GM19395 (cell line): Measurements from ENCODE around the gene ABCB8.
A peak's percentile ranks its signal among the peaks of the same experiment; 100 is the strongest.
"Not testable (repeated sequence)": the region's sequence is repeated elsewhere in the genome, so short reads cannot be mapped to it uniquely, and the experiment has no call there.

Experiments
- ATAC-seq: cut with Tn5 transposase; IDR thresholded peaks from one replicate; pipeline ENCODE4 v1.9.1; 2021; ENCODE audit warnings: mild to moderate bottlenecking, moderate library complexity; ENCODE audit not compliant: unreplicated experiment

Gene ABCB8

DNA sequence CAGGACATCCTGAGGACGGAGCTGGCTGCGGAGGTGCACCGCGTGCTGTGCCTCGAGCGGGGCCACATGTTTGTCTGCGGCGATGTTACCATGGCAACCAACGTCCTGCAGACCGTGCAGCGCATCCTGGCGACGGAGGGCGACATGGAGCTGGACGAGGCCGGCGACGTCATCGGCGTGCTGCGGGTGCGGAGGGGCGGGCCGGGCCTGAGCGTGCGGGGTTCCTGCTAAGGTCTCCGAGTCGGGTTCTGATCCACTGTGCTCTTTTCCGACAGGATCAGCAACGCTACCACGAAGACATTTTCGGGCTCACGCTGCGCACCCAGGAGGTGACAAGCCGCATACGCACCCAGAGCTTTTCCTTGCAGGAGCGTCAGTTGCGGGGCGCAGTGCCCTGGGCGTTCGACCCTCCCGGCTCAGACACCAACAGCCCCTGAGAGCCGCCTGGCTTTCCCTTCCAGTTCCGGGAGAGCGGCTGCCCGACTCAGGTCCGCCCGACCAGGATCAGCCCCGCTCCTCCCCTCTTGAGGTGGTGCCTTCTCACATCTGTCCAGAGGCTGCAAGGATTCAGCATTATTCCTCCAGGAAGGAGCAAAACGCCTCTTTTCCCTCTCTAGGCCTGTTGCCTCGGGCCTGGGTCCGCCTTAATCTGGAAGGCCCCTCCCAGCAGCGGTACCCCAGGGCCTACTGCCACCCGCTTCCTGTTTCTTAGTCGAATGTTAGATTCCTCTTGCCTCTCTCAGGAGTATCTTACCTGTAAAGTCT is 14.3 kb upstream of the ABCB8 start:
- no peak for ATAC-seq

- no peak for ATAC-seq
Observed at GRCh38 chr7:151014950-151015349, 13.3 kb upstream of the ABCB8 start.

DNA sequence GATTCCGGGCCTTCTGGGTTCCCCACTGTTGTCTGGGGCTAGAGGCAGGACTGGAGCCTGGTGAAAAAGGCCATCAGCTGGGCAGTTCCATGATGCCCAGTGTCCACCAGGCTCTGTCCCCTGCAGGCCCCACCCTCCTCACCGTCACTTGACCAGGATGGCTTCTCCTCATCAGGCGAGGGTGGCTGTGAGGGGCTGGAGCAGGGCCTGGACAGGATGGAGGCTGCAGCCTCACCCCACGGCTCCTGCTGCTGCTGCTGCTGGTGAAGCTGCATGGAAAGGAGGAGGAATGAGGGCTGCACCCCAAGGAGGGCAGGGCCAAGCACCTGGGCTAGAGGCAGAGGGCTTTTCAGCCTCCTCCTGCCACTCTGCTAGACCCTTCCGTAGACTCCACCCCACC is 12.3 kb upstream of the ABCB8 start:
- ATAC-seq, result no peak

DNA sequence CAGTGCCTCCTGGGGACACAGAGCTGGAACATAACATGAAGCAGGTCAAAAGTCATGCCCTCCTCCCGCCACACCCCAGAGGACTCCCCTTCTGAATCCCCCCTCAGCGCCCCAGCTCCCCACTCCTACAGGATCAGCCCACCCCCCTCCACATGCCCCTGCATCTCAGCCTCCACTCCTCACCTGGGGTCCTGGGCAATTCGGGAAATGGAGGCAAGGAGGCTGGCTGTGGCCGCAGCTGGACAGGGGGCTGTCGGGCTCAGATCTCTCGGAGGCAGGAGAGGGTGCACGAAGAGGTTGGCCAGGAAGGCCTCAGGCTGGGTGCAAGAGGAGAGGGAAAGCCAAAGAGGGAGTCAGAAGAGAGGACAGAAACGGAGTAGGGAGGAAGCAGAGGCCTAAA is 11.7 kb upstream of the ABCB8 start:
- no peak for ATAC-seq

DNA sequence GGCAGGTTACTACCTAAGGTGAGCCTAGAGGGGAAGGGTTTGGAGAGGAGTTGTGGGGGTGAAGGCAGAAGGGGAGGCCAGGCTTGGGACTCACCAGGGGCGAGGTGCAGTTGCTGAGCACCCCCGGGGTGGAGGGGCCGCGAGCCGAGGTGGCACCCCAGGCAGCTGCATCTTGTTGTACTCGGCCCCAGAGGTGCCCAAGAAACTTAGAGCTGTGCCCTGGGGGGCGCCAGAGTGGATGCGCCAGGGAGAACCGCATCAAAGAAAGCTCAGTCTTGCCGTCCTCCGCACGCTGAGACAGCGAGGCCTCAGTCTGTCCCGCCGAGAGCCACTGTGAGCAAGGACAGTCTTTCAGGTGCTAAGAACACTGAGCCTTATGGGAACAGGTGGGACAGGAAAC is 11.3 kb upstream of the ABCB8 start:
- no peak for ATAC-seq

- no peak for ATAC-seq
Observed at GRCh38 chr7:151017370-151017952, 10.8 kb upstream of the ABCB8 start.

DNA sequence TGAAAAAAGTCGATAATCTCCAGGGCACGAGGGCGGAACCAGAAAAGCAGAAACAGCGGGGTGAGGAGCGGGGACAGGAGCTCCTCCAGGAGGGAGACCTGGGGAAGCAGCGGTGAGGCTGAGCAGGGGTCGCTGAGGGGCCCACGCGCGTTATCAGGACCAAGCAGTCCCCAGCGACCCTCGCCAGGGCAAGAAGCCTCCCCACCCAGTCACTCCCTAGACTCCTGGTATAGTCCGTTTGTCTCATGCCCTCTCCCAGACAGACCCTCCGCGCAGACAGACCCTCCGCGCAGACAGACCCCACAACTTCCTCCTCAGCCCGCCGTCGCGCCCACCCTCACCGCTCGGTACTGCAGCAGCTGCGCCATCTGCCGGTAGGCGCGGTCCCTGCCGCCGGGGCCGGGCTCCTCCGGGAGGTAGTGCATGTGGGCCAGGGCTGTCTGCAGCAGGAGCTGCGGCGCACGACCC is 10.3 kb upstream of the ABCB8 start:
- peak; percentile 56 for ATAC-seq

DNA sequence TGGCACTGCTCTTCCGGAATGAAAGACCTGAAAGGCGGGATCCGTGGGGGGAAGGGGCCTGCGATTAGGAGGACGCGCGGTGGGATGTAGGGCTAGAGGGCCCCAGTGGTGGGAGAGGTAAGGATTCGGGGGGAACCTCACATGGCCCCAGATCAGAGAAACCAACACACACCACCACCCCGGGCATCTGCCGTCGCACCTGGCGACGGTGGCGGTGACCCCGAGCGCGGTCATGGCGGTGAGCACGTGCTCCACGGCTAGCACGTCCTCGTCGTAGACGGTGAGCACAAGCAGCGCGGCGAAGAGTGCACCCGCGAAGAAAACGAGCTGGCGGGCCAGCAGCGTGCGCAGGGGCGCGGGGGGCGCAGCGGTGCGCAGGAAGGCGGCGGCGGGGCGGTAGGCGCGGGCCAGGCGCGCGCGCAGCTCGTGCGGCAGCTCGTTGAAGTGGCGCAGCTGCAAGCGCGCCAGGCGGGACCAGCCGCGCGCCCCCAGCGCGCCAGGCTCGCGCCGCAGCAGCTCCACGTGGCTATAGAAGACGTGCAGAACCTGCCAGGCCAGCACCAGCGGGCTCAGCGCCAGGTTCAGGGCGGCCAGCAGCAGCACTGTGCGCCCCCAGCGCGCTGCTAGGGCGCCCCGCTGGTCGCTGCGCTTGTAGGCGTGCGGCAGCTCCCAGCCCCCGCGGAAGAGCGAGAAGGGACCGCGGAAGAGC is 9.7 kb upstream of the ABCB8 start:
- peak; percentile 10 for ATAC-seq

DNA sequence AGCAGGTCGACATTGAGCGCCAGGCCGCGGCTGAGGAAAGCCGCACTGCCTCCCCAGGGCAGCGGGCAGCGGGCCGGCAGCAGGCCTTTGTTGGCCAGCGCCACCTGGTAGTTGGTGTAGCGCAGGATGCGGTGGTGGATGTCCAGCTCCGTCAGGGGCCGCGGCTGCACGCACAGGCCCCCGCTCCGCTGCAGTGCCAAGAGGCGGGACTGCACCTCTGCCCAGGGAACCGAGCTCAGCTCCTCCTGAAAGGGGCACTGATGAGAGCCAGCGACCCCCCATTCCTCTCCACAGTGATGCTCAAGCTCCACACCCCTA is 9.2 kb upstream of the ABCB8 start:
- ATAC-seq, result no peak

GRCh38 chr7:151020231-151020630 is 8.0 kb upstream of the ABCB8 start:
- ATAC-seq, result no peak

- no peak for ATAC-seq
Observed at GRCh38 chr7:151023232-151023631, 5.0 kb upstream of the ABCB8 start.

DNA sequence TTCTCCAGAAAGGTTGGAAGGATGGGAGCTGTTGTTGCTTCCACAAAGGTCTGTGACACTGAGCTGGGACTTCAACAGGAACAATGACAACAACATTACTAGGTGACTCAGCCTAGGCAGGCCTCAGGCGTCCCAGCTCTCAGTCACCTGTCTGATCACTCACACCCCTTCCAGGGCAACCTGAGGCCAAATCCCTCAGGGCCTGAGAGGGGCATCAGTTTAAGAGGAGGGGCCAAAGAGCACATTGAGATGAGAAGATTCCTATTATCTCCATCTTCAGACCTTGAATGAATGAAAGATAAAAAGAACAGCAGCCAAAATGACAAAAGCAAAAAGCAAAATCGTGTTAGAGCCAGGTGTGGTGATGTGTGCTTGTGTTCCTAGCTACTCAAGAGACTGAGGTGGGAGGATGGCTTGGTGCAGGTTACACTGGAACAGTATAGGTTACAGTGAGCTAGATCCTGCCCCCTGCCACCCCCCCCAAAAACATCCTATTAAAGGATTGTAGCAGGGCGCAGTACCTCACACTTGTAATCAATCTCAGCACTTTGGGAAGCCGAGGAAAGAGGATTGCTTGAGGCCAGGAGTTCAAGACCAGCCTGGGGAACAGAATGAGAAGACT is 3.7 kb upstream of the ABCB8 start, which contains the start of gene ATG9B:
ATG9B (minus strand) TSS at position 60 of the 622 bp plus-strand sequence. CDS start 71 bp downstream, outside the sequence.
- ATAC-seq, result no peak

DNA sequence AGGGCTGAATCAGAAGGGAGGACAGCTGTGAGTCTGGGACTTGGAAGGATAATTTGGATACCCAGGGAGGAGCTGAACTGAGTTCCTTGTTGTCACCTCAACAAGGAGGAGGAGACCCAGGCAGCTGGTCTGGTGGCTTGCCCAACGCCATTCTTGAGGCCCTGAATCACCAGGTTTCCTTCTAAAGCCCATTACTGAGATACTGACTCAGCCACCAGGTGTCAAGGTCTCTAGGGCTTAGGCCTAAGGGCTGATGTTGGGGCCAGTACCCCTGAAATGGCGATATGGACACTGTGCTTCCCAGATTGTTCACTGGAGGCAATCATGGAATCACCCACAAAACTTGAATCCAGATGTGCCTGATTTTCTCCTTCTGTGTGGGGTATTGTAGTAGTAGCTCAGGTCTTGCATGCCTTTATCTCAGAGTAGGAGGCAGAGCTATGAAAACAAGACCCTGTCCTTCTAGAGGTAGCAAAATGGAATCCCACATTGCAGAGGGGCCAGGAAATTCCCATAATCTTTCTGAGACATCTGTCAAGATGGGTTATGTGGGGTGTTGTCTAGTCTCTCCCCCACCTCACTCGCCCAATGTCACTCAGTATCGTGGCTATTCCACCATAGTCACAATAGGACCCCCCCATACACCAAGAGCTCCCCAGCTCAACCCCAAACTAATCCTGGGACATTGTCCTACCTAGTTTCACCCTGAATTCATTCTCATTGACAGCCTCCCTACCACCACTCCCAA is 2.2 kb upstream of the ABCB8 start:
- no peak for ATAC-seq

DNA sequence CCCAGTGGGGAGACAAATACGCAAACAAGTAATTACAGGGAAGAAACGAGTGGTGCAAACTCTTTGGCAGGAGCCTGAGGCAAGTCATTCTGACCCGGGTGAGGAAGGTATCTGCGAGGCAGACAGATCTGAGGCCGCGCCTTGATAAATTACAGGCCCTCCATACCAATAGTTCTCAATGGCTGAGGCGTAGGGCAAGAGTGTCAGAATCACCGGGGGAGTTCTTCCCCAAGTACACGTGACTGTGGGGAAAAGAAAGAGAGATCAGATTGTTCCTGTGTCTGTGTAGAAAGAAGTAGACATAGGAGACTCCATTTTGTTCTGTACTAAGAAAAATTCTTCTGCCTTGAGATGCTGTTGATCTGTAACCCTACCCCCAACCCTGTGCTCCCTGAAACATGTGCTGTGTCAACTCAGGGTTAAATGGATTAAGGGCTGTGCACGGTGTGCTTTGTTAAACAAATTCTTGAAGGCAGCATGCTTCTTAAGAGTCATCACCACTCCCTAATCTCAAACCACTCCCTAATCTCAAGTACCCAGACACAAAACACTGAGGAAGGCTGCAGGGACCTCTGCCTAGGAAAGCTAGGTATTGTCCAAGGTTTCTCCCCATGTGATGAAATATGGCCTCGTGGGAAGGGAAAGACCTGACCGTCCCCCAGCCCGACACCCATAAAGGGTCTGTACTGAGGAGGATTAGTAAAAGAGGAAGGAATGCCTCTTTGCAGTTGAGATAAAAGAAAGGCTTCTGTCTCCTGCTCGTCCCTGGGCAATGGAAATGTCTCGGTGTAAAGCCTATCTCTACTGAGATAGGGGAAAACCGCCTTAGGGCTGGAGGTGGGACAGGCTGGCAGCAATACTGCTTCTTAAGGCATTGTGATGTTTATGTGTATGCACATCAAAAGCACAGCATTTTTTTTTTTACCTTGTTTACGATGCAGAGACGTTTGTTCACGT is 1.2 kb upstream of the ABCB8 start:
- ATAC-seq, result not testable (repeated sequence)

GRCh38 chr7:151027728-151028130 is 521 bp upstream of the ABCB8 start:
- peak; percentile 26 for ATAC-seq

DNA sequence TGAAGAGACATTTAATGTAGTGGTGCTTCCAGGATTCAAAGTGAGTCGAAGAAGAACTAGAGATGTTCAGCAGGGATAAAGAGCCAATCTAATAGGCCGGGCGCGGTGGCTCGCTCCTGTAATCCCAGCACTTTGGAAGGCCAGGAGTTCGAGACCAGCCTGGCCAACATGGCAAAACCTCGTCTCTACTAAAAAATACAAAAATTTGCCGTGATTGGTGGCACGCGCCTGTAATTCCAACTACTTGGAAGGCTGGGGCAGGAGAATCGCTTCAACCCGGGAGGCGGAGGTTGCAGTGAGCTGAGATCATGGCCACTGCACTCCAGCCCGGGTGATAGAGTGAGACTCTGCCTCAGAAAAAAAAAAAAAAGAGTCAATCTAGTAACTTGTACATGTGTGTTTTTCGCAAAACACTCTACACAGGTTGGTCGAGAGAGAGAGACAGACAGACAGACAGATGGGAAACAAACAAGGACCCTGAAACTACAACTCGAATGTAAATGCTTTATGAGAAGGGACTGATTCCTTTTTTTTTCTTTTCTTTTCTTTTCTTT is 775 bp downstream of the ABCB8 start:
- ATAC-seq, result no peak

DNA sequence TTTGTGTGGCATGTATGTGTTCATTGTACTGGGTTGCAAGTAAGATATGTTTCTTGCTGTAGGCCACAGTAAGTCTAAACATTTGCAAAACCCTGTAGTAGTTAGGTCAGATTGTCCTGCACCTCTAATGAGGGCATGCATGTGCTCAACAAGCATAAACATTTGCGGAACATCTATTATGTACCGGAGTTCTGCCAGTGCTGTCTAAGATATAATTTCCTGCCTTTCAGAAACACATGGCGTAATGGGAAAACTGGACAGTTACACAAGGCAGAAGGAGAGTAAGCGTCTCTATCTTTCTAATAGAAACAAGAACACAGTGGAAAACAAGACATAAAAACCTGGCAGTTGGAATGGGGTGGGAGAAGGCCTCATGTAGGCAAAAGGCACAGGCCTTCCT is 2.8 kb downstream of the ABCB8 start:
- no peak for ATAC-seq

DNA sequence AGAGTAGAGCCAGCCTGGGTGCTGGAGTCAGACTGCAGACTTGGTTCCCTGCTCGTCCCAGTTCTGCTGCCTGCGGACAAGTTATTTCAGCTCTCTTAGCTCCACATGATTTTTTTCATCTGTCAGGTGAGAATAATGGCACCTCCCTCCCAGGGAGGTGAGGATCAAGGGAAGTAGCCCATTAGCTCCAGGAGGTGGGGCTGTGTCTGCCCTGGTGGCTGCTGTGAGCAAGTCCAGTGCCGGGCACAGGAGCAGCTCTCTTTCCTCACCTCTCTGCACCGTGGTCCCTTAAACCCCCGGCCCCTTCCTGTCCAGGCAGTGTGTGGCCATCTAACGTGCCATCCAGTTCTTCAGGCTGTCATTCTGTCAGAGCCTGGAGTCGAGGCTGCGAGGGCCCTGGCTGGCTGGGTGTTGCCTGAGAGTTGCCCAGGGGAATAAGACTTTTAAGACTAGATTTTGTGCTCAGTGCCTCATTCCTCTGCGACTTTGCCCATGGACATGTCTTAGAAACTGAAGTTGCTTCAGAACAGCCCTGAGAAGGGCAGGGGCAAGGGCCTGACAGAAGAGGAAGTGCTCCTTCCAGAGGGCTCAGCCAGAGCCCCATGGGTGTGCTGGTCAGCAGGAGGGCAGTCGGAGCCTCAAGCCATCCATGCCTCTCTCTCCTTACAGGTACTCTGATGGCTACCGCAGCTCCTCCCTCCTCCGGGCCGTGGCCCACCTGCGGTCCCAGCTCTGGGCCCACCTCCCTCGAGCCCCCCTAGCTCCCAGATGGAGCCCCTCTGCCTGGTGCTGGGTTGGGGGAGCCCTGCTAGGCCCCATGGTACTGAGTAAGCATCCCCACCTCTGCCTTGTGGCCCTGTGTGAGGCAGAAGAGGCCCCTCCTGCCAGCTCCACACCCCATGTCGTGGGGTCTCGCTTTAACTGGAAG is 5.0 kb downstream of the ABCB8 start:
- no peak for ATAC-seq
